ENCODE data around the gene TMEM129. TPM values are rescaled to one million over a fixed set of nuclear protein-coding genes. Genes with fewer than 3 reads are reported as not detected.

Gene TMEM129
- total RNA-seq, 2 donors from 2014 or later: 12.7 to 14.9 TPM

GRCh38 chr4:1760521-1761071, 39.5 kb upstream of the TMEM129 start:
- Mint-ChIP-seq H3K9me3 (no peaks in the 10 kb centered on the region), H3K36me3 (no peaks in the 10 kb centered on the region), H3K27ac (no peak overlapping the region)
- no peak for ATAC-seq
- no peak for DNase-seq (ENCODE audit: low spot score in 2 of 2)

- ATAC-seq: no peak
- H3K36me3 Mint-ChIP-seq: no peaks in the 10 kb centered on the region
Measured at GRCh38 chr4:1759818-1760223, 38.7 kb upstream of the TMEM129 start.

GRCh38 chr4:1759170-1759817, 38.2 kb upstream of the TMEM129 start:
- Mint-ChIP-seq H3K9me3 (no peaks in the 10 kb centered on the region), H3K27ac (no peak overlapping the region), H3K36me3 (no peaks in the 10 kb centered on the region)
- ATAC-seq (no peak), DNase-seq (ENCODE audit: low spot score in 2 of 2) (no peak)

More at GRCh38 chr4:1759818-1760223, 38.7 kb upstream of the TMEM129 start:
- no peaks in the 10 kb centered on the region for H3K9me3 Mint-ChIP-seq
- H3K27ac Mint-ChIP-seq: no peak overlapping the region
- no peak for DNase-seq (ENCODE audit: low spot score in 2 of 2)

DNA sequence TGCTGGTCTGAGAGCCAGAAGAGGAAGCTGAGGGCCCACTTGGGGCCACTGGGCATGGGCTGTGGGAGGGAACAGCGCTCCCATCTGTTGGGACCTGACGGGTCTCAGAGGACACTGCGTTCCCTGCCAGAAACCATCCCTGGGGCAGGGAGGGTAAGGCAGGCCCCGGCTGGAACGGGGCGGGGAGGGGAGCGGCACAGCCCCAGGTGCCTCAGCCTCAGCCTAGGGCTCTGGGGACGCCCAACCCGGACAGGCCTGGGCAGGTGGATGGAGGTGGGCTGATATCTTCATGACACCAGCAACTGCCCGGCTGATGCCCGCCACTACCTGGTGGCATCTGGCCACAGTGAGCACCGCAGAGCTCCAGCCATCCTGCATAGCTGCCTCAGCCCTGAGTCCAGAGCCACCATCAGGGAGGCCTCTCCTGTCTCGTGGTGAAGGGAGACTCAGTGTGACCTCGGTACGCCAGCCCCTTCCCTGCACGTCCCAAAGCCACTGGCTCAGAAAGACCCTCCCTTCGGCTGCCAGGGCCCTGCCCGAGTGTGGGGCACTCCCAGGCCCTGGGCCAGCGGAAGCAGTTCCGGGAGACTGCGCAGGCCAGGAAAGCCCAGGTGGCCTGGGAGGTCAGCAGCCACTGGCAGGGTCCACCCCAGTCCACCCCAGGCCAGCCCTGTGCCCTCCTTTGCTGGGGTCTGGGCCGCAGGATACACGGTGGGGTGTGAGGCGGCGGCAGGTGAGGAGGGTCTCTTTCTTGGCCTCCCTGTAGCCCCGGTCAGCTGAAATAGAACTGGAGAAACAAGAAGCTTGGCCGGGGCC, 37.4 kb upstream of the TMEM129 start:
- no peak for ATAC-seq
- H3K9me3 Mint-ChIP-seq: no peaks in the 10 kb centered on the region
- H3K36me3 Mint-ChIP-seq: no peaks in the 10 kb centered on the region
- DNase-seq (ENCODE audit: low spot score in 2 of 2): no peak
- H3K27ac Mint-ChIP-seq: no peak overlapping the region

GRCh38 chr4:1757836-1758235, 36.7 kb upstream of the TMEM129 start:
- Mint-ChIP-seq H3K36me3 (no peaks in the 10 kb centered on the region), H3K9me3 (no peaks in the 10 kb centered on the region), H3K27ac (no peak overlapping the region)
- ATAC-seq (no peak), DNase-seq (ENCODE audit: low spot score in 2 of 2) (no peak)

DNA sequence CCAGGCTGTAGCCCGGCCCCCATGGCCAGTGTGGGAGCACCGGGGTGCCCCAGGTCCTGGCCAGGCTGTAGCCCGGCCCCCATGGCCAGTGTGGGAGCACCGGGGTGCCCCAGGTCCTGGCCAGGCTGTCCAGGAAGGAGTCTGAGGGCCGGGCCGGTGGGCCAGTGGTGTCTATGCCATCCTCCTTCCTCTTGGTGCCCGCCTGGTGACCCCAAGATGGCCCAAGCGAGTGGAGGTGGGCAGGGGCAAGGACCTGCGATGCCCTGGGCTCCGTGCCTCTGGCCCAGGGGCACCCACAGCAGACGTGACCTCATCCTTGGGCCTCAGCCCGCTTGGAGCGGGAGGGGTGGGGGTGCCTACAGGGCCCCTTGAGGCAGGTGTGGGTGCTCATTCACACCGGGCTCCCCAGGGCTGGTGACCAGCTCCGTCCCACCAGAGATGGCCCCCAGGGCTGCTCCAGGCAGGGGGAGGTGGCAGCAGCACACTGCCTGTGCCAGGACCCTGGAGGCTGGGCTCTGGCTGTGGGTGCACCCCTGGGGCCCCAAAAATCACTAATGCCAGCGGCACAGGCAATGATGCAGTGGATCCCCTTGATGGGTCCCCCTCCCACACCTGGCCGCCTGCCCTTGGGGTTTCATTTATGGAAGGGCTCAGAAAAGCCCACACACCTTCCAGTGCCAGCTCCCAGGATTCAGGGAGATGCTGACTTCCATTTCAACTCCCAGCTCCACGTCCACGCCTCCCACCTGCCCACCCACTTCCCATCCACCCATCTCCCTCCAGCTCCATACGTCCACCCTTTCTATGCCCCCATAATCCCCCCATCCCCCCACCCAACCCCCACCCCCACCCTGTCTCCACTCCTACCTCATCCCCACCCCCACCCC, 36.0 kb upstream of the TMEM129 start:
- no peak overlapping the region for H3K27ac Mint-ChIP-seq
- no peaks in the 10 kb centered on the region for H3K36me3 Mint-ChIP-seq
- no peak for ATAC-seq
- no peaks in the 10 kb centered on the region for H3K9me3 Mint-ChIP-seq
- no peak for DNase-seq (ENCODE audit: low spot score in 2 of 2)

GRCh38 chr4:1756079-1756478, 35.0 kb upstream of the TMEM129 start:
- no peaks in the 10 kb centered on the region for H3K36me3 Mint-ChIP-seq
- H3K27ac Mint-ChIP-seq: peak overlapping the region in 1 of 2 donors; percentile 57
- DNase-seq (ENCODE audit: low spot score in 2 of 2) (no peak), ATAC-seq (no peak)
- H3K9me3 Mint-ChIP-seq: no peaks in the 10 kb centered on the region

GRCh38 chr4:1755297-1755696, 34.2 kb upstream of the TMEM129 start:
- Mint-ChIP-seq H3K27ac (no peak overlapping the region), H3K9me3 (no peaks in the 10 kb centered on the region), H3K36me3 (no peaks in the 10 kb centered on the region)
- ATAC-seq: no peak
- no peak for DNase-seq (ENCODE audit: low spot score in 2 of 2)

- no peak for DNase-seq (ENCODE audit: low spot score in 2 of 2)
- ATAC-seq: no peak
- Mint-ChIP-seq H3K36me3 (no peaks in the 10 kb centered on the region), H3K27ac (peak overlapping the region in 1 of 2 donors; percentile 57), H3K9me3 (no peaks in the 10 kb centered on the region)
Measured at GRCh38 chr4:1754336-1754735, 33.2 kb upstream of the TMEM129 start.

DNA sequence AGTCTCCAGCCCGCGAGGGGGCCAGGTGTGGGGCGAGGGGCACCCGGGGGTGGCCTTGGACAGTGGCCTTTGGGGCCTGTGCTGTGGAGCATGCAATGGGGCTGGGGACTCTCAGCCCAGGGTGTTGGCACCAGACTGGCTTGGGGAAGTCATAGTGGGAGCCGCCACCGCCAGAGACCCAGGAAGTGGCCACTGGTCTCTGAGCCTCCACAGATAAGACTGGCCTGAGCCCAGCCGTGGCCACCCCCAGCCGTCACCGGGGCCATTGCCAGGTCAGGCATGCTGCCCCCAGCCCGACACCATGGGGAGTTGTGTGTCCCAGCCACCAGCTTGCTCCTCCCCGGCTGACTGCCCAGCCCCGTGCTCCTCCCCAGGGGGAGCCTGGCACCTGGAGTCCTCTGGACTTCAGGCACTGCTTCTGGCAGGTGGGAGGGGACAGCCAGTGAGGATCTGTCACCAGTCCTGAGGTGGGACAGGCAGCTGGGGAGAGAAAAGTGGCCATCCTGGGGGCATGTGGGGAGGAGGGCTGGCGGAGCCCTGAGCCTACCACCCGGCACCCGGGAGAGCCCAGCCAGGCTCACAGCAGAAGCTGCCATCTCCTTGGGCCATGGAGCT, 32.7 kb upstream of the TMEM129 start:
- DNase-seq (ENCODE audit: low spot score in 2 of 2) (no peak), ATAC-seq (no peak)
- H3K9me3 Mint-ChIP-seq: no peaks in the 10 kb centered on the region
- H3K36me3 Mint-ChIP-seq: no peaks in the 10 kb centered on the region
- peak overlapping the region in 1 of 2 donors; percentile 57 for H3K27ac Mint-ChIP-seq

GRCh38 chr4:1753294-1753696, 32.2 kb upstream of the TMEM129 start:
- Mint-ChIP-seq H3K9me3 (no peaks in the 10 kb centered on the region), H3K36me3 (no peaks in the 10 kb centered on the region), H3K27ac (peak overlapping the region in 1 of 2 donors; percentile 22)
- no peak for ATAC-seq
- no peak for DNase-seq (ENCODE audit: low spot score in 2 of 2)

DNA sequence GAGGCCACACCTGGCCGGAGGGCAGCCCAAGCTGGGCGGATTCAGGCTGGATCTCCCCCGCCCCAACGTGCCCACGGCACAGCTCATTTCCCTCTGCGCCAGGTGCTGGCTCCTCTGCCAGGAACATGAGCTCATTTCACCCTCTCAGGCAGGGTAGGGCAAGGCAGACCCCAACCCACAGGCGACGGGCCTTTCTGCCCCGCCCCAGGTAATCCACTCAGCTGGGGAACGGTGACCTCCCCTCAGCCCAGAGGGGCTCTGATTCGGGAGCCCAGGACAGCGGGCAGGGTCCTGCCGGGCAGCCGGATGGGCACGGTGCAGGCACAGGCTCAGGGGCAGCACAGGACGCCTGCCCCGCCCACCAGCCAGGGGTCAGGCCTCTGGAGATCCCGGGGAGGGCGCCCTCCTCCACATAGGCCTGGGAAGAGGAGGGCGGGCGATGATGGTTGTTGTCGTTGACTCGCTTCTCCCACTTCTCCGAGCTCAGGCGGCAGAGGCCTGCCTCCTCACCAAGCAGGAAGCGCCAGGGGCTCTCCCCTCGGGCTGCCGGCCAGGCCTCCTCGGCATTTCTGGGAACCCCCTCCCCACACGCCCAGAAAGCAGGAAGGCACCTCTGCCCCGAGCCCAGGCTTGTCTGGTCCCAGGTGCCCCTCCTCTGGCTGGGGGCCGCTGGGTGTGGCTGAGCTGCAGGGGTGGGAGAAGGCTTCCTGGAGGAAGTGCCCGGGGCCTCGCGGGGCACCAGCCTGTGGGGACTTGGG, 31.3 kb upstream of the TMEM129 start:
- DNase-seq (ENCODE audit: low spot score in 2 of 2) (peak; percentile 61 to 83), ATAC-seq (peak; percentile 29 to 85)
- Mint-ChIP-seq H3K27ac (no peak overlapping the region), H3K36me3 (no peaks in the 10 kb centered on the region), H3K9me3 (no peaks in the 10 kb centered on the region)

DNA sequence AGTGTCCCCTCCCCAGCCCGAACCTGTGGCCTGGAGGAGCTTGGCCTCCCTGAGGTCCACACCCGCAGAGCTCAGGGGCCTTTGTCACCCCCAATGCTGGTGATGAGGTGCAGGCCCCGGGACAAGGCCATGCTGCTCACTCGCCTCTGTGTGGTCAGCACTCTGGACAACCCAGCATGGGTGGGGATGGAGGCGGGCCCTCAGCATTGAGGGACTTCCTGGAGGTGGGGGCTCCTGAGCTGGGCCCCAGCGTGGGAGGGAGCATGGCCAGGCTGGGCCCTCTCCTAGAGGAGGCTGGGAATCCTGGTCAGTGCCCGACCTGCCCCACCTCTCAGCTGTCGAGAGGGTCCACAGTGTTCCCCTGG, 30.8 kb upstream of the TMEM129 start:
- H3K36me3 Mint-ChIP-seq: no peaks in the 10 kb centered on the region
- no peak overlapping the region for H3K27ac Mint-ChIP-seq
- no peak for DNase-seq (ENCODE audit: low spot score in 2 of 2)

GRCh38 chr4:1751155-1751918, 30.2 kb upstream of the TMEM129 start:
- ATAC-seq (no peak), DNase-seq (ENCODE audit: low spot score in 2 of 2) (no peak)
- Mint-ChIP-seq H3K36me3 (no peaks in the 10 kb centered on the region), H3K27ac (no peak overlapping the region), H3K9me3 (no peaks in the 10 kb centered on the region)

More for the DNA sequence above, 30.8 kb upstream of the TMEM129 start:
- no peaks in the 10 kb centered on the region for H3K9me3 Mint-ChIP-seq
- ATAC-seq: no peak

Measured in activated naive CD4-positive, alpha-beta T cell treated with anti-CD3 and anti-CD28 coated beads, Interleukin-2, amount 50 U/mL, for 72 hours (primary cell).